Endothelial cell of umbilical vein (primary cell): Measurements from ENCODE around the gene TBC1D3E.
"Not testable (repeated sequence)": the region's sequence is repeated elsewhere in the genome, so short reads cannot be mapped to it uniquely, and the experiment has no call there.

ENCODE experiments used
- CTCF ChIP-seq, 2 donors: IDR thresholded peaks; 1 replicate in 1 of 2; 2 replicates in 1 of 2; pipeline ENCODE4 v1.5.1; 2011; ENCODE audit warnings: low read length in 2 of 2, mild to moderate bottlenecking in 2 of 2, moderate library complexity in 2 of 2, control low read depth in 1 of 2, inconsistent platforms in 1 of 2, low read depth in 1 of 2; ENCODE audit not compliant: insufficient read depth in 1 of 2; ENCODE audit errors: extremely low read depth in 1 of 2
- MAX ChIP-seq: IDR thresholded peaks from 2 replicates; pipeline ENCODE4 v1.6.1; 2011; ENCODE audit not compliant: insufficient read depth, insufficient read length
- POLR2A ChIP-seq: IDR thresholded peaks from 2 replicates; pipeline ENCODE4 v1.6.1; 2012; ENCODE audit warnings: low read depth, mild to moderate bottlenecking, control low read depth, low read length
- POLR2AphosphoS5 ChIP-seq: IDR thresholded peaks from 2 replicates; pipeline ENCODE4 v1.6.1; 2012; ENCODE audit warnings: low read depth, mild to moderate bottlenecking, control low read depth, low read length, moderate library complexity; ENCODE audit not compliant: insufficient read depth

GRCh38 chr17:38099262-38099661, 28.5 kb upstream of the TBC1D3E start:
- TF ChIP-seq CTCF (IDR thresholded peaks at IDR 0.05; ENCODE audit: extremely low read depth in 1 of 2, insufficient read depth in 1 of 2, low read depth in 1 of 2, low read length in 2 of 2); MAX; POLR2AphosphoS5; POLR2A: not testable (repeated sequence)
